SU-DHL-6 (cell line): ENCODE data around the gene KISS1.

Source experiments
- H2AFZ ChIP-seq: fragments of 200-600 bp; sonication (generic); 2 replicates; pipeline ENCODE4 v1.6.1; 2014; ENCODE audit warnings: low read depth, mild to moderate bottlenecking, moderate library complexity, mixed read lengths, antibody characterized with exemption, low read length; ENCODE audit not compliant: severe bottlenecking
- H3F3A ChIP-seq: fragments of 200-600 bp; shearing (Covaris generic); 2 replicates; pipeline ENCODE4 v1.6.0; 2016; ENCODE audit warnings: antibody characterized with exemption, mild to moderate bottlenecking; ENCODE audit not compliant: insufficient read depth
- H3K27ac ChIP-seq: fragments of 200-600 bp; sonication (generic); 2 replicates; pipeline ENCODE4 v1.5.1; 2016; ENCODE audit warnings: low read depth, mild to moderate bottlenecking, low read length, moderate library complexity, mixed read lengths
- H3K27me3 ChIP-seq: fragments of 200-600 bp; sonication (generic), shearing (Covaris generic); 2 replicates; pipeline ENCODE4 v1.6.0; 2014; ENCODE audit warnings: mild to moderate bottlenecking, low read length
- H3K36me3 ChIP-seq: fragments of 200-600 bp; sonication (generic); 2 replicates; pipeline ENCODE4 v1.6.1; 2014; ENCODE audit warnings: mild to moderate bottlenecking, low read length, mixed read lengths
- H3K4me2 ChIP-seq: fragments of 300-600, 200-600 bp; shearing (Covaris generic), sonication (generic); 2 replicates; pipeline ENCODE4 v1.6.0; 2014; ENCODE audit warnings: low read length, low read depth, mild to moderate bottlenecking; ENCODE audit not compliant: poor library complexity, severe bottlenecking
- H3K4me3 ChIP-seq: fragments of 200-600 bp; sonication (generic); 2 replicates; pipeline ENCODE4 v1.5.1; 2014; ENCODE audit warnings: antibody characterized with exemption, low read length, mild to moderate bottlenecking, mixed read lengths; ENCODE audit not compliant: insufficient read depth, poor library complexity, severe bottlenecking
- H3K79me2 ChIP-seq: fragments of 200-600 bp; sonication (generic); 2 replicates; pipeline ENCODE4 v1.6.1; 2014; ENCODE audit warnings: mild to moderate bottlenecking, low read length, moderate library complexity; ENCODE audit not compliant: insufficient read depth
- H3K9ac ChIP-seq: fragments of 200-600 bp; sonication (generic); 2 replicates; pipeline ENCODE4 v1.7.0; 2014; ENCODE audit warnings: mild to moderate bottlenecking, low read length
- H3K9me2 ChIP-seq: fragments of 200-600 bp; sonication (generic); replicated peaks from 2 replicates; pipeline ENCODE4 v1.6.1; 2014; ENCODE audit warnings: low read length; ENCODE audit not compliant: insufficient read depth
- H3K9me3 ChIP-seq: fragments of 200-600 bp; sonication (generic); 2 replicates; pipeline ENCODE4 v1.6.1; 2014; ENCODE audit warnings: low read length, mixed read lengths; ENCODE audit not compliant: insufficient read depth
- H4K20me1 ChIP-seq: fragments of 200-600 bp; sonication (generic); 2 replicates; pipeline ENCODE4 v1.6.1; 2014; ENCODE audit warnings: low read depth, mild to moderate bottlenecking, antibody characterized with exemption, low read length, moderate library complexity, mixed read lengths
- CTCF ChIP-seq: fragments of 200-600 bp; sonication (generic); IDR thresholded peaks from one replicate; pipeline ENCODE4 v1.5.1; 2017; ENCODE audit warnings: antibody characterized with exemption, mild to moderate bottlenecking, low read length, moderate library complexity; ENCODE audit not compliant: insufficient read depth, poor library complexity, severe bottlenecking
- EZH2phosphoT487 ChIP-seq: fragments of 200-600 bp; sonication (generic), shearing (Covaris generic); conservative IDR thresholded peaks from 2 replicates; pipeline ENCODE4 v1.6.1; 2018; ENCODE audit warnings: mild to moderate bottlenecking, antibody characterized with exemption, low read length, moderate library complexity, mixed read lengths

KISS1 gene

GRCh38 chr1:204152310-204153044 is 43.8 kb downstream of the KISS1 start:
- H3F3A ChIP-seq: no peaks in the 10 kb centered on the region
- H3K9ac ChIP-seq: no peak overlapping the region
- H4K20me1 ChIP-seq: no peaks in the 10 kb centered on the region
- H3K9me2 ChIP-seq: no peaks in the 10 kb centered on the region
- TF ChIP-seq CTCF (no peak), EZH2phosphoT487 (no peak)
- no peak overlapping the region for H3K27ac ChIP-seq
- no peaks in the 10 kb centered on the region for H3K9me3 ChIP-seq
- H3K4me3 ChIP-seq: no peak overlapping the region
- H3K36me3 ChIP-seq: no peaks in the 10 kb centered on the region
- H3K27me3 ChIP-seq: no peaks in the 10 kb centered on the region
- H3K79me2 ChIP-seq: no peaks in the 10 kb centered on the region
- H3K4me2 ChIP-seq: no peak overlapping the region
- no peak overlapping the region for H2AFZ ChIP-seq

GRCh38 chr1:204151552-204152309 is 44.6 kb downstream of the KISS1 start, which contains the start of gene ETNK2:
Gene ETNK2, minus strand, starts transcription at chr1:204152044. Its CDS starts 192 bp downstream, at chr1:204151852.
- Histone ChIP-seq H3K27ac (no peak within 1 kb of the TSS), H2AFZ (no peak within 1 kb of the TSS), H3K4me3 (no peak within 1 kb of the TSS), H3K36me3 (no peaks in the 10 kb centered on the region), H4K20me1 (no peaks in the 10 kb centered on the region), H3K9ac (no peak within 1 kb of the TSS), H3K27me3 (no peaks in the 10 kb centered on the region), H3F3A (no peaks in the 10 kb centered on the region), H3K4me2 (no peak within 1 kb of the TSS), H3K9me3 (no peaks in the 10 kb centered on the region), H3K79me2 (no peaks in the 10 kb centered on the region), H3K9me2 (no peaks in the 10 kb centered on the region)
- no peak for TF ChIP-seq EZH2phosphoT487
- no peak for TF ChIP-seq CTCF

DNA sequence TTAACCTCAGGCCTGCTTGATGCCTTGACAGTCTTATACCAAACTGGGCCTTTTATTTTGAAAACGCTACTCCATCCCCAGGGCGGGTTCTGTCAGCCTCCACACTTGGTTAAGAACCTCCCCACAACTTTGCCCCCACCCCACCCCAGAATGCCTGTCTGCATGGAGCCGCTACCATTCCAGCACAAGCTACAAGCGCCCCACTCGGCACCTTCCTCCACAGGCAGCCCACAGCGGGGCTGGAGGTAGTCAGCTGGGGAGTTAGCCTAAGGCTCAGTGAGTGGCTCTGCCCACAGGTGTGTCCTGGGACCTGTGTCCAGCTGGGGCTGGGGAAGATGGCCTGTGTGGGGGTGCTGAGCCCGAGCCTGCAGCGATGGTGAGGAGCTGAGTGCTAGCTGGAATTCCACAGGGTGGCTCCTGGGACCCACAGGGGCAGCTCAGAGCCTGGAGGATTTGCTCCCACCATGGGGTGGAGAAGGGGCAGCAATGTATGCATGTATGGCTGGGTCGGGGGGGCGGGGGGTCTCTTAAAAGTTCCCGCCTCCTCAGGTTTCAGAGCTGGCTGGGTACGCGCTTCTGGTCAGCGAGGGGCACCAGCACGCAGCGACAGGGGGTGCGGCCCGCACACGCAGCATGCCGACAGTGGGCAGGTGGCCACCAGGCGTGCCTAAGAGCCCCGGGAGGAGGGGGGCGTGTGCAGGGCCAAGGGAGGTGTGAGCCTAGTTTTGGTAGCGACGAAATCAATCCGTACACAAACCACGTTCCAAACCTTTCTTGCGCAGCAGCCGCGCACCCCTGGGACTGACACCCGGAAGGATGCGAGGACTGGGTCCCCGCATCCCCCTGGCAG is 45.4 kb downstream of the KISS1 start:
- H3K4me2 ChIP-seq: no peak overlapping the region
- no peaks in the 10 kb centered on the region for H3K79me2 ChIP-seq
- no peak for TF ChIP-seq EZH2phosphoT487
- no peak for TF ChIP-seq CTCF
- no peak overlapping the region for H3K27ac ChIP-seq
- no peaks in the 10 kb centered on the region for H4K20me1 ChIP-seq
- no peaks in the 10 kb centered on the region for H3K36me3 ChIP-seq
- no peaks in the 10 kb centered on the region for H3F3A ChIP-seq
- no peaks in the 10 kb centered on the region for H3K27me3 ChIP-seq
- H2AFZ ChIP-seq: no peak overlapping the region
- H3K9me3 ChIP-seq: no peaks in the 10 kb centered on the region
- H3K9ac ChIP-seq: no peak overlapping the region
- H3K9me2 ChIP-seq: no peaks in the 10 kb centered on the region
- no peak overlapping the region for H3K4me3 ChIP-seq
